C4-2B (cell line): ENCODE results near the gene PHACTR4.

Source experiments
- H3K27ac ChIP-seq: fragments of 450-650 bp; 2 replicates; pipeline ENCODE4 v1.5.1; 2017
- CTCF ChIP-seq: fragments of 450-650 bp; conservative IDR thresholded peaks from 2 replicates; pipeline ENCODE4 v1.5.1; 2017; ENCODE audit warnings: mild to moderate bottlenecking
- ZFX ChIP-seq: fragments of 450-650 bp; IDR thresholded peaks from 2 replicates; pipeline ENCODE4 v1.6.1; 2017

The PHACTR4 gene

GRCh38 chr1:28401760-28402159 lies 32.2 kb downstream of the PHACTR4 start:
- H3K27ac ChIP-seq: no peak overlapping the region
- TF ChIP-seq ZFX (no peak), CTCF (no peak)

- no peak for TF ChIP-seq ZFX
- TF ChIP-seq CTCF: no peak
- H3K27ac ChIP-seq: no peak overlapping the region
Observed at GRCh38 chr1:28409090-28409489, 39.5 kb downstream of the PHACTR4 start.

- no peak overlapping the region for H3K27ac ChIP-seq
- TF ChIP-seq ZFX: no peak
- no peak for TF ChIP-seq CTCF
Observed at GRCh38 chr1:28411656-28412055, 42.1 kb downstream of the PHACTR4 start.

GRCh38 chr1:28412731-28413130 lies 43.2 kb downstream of the PHACTR4 start:
- TF ChIP-seq CTCF (no peak), ZFX (no peak)
- H3K27ac ChIP-seq: no peak overlapping the region

- no peak overlapping the region for H3K27ac ChIP-seq
- TF ChIP-seq CTCF (no peak), ZFX (no peak)
Observed at GRCh38 chr1:28416509-28417194, 47.1 kb downstream of the PHACTR4 start.

GRCh38 chr1:28417441-28417922 lies 47.9 kb downstream of the PHACTR4 start:
- TF ChIP-seq CTCF (no peak), ZFX (no peak)
- no peak overlapping the region for H3K27ac ChIP-seq

- no peak overlapping the region for H3K27ac ChIP-seq
- TF ChIP-seq CTCF (no peak), ZFX (no peak)
Observed at GRCh38 chr1:28417926-28418637, 48.5 kb downstream of the PHACTR4 start.
